K562 (cell line): ENCODE data around the gene SCYL1. TPM values are rescaled to one million over a fixed set of nuclear protein-coding genes. Genes with fewer than 3 reads are reported as not detected.

Experiments
- ARID3B ChIP-seq: fragments of 250-450 bp; sonication (Bioruptor Pico); IDR thresholded peaks from 2 replicates; pipeline ENCODE4 v1.4.0; 2020; ENCODE audit warnings: borderline replicate concordance
- CAMTA2 ChIP-seq: fragments of 250-450 bp; sonication (Bioruptor Pico); conservative IDR thresholded peaks from 2 replicates; pipeline ENCODE4 v1.5.1; 2022
- CSDE1 ChIP-seq, 2 experiments: fragments of 450-650 bp; IDR thresholded peaks; 2 replicates each; pipeline ENCODE4 v1.6.1; 2016; ENCODE audit warnings: mild to moderate bottlenecking in 1 of 2
- GTF2E2 ChIP-seq: fragments of 200-800 bp; sonication (Bioruptor generic); IDR thresholded peaks from 2 replicates; pipeline ENCODE4 v1.6.1; 2016; ENCODE audit warnings: missing genetic modification characterization, missing compliant biosample characterization
- HNRNPLL ChIP-seq: fragments of 200-400 bp; formaldehyde crosslinking; IDR thresholded peaks from 2 replicates; pipeline ENCODE4 v1.6.1; 2017; ENCODE audit warnings: low read length, low read depth, mild to moderate bottlenecking; ENCODE audit not compliant: poor library complexity, severe bottlenecking
- MCM3 ChIP-seq: fragments of 450-650 bp; IDR thresholded peaks from 2 replicates; pipeline ENCODE4 v1.6.1; 2016
- NR4A1 ChIP-seq, 2 experiments: fragments of 250-450 bp in 1 of 2; fragments of 450-650 bp in 1 of 2; sonication (Bioruptor Pico) in 1 of 2; IDR thresholded peaks; 2 replicates each; pipeline versions ENCODE4 v1.4.0 to v1.6.1; 2016 to 2020; ENCODE audit warnings: mild to moderate bottlenecking in 2 of 2, missing compliant biosample characterization in 1 of 2, missing genetic modification characterization in 1 of 2, moderate library complexity in 1 of 2
- PREB ChIP-seq: sonication (generic); formaldehyde crosslinking; IDR thresholded peaks from 2 replicates; pipeline ENCODE4 v1.8.1; 2023; ENCODE audit warnings: mild to moderate bottlenecking, missing genetic modification reagents
- SETDB1 ChIP-seq: IDR thresholded peaks from one replicate; pipeline ENCODE4 v1.6.1; 2012; ENCODE audit warnings: low read length, control low read depth, inconsistent platforms
- TFAM ChIP-seq: fragments of 250-450 bp; sonication (Bioruptor Pico); conservative IDR thresholded peaks from 2 replicates; pipeline ENCODE4 v1.5.0; 2021; ENCODE audit warnings: mild to moderate bottlenecking, moderate library complexity
- ZBTB17 ChIP-seq: fragments of 450-650 bp; formaldehyde crosslinking; IDR thresholded peaks from 2 replicates; pipeline ENCODE4 v1.4.0; 2020; ENCODE audit warnings: mild to moderate bottlenecking
- ZNF263 ChIP-seq: sonication (generic); formaldehyde crosslinking; IDR thresholded peaks from 2 replicates; pipeline ENCODE4 v1.8.0; 2022; ENCODE audit warnings: mild to moderate bottlenecking, missing genetic modification reagents, borderline replicate concordance
- ZNF318 ChIP-seq, 2 experiments: fragments of 450-650 bp; IDR thresholded peaks; 2 replicates each; pipeline ENCODE4 v1.6.1; 2016; ENCODE audit warnings: mild to moderate bottlenecking in 2 of 2, borderline replicate concordance in 1 of 2, low read depth in 1 of 2, moderate library complexity in 1 of 2
- ZNF830 ChIP-seq: fragments of 250-450 bp; sonication (Bioruptor Pico); IDR thresholded peaks from 2 replicates; pipeline ENCODE4 v1.5.0; 2021; ENCODE audit warnings: mild to moderate bottlenecking
- polyA plus RNA-seq, 8 experiments: library from polyadenylated mRNA; depleted of rRNA in 4 of 8; stranded (reverse) in 5 of 8; unstranded in 3 of 8; fragments of >200 nt; fragmentation: Nextera tagmentation in 2 of 8; fragmentation: Illumina TruSeq in 1 of 8; extraction: Ambion mirVana in 2 of 8; extraction: Trizol in 1 of 8; gene quantifications; 2 replicates each; pipeline versions ENCODE4 v1.2.1 to v1.2.3, GENCODE V29; 2011 to 2014; ENCODE audit warnings: inconsistent platforms in 1 of 8, missing spikeins in 1 of 8
- total RNA-seq, 7 experiments: library from RNA; depleted of rRNA in 6 of 7; stranded (reverse); fragments of >200 nt in 6 of 7; fragmentation: Illumina TruSeq in 2 of 7; extraction: Trizol in 2 of 7; gene quantifications; 2 replicates each; pipeline versions ENCODE4 v1.2.1 to v1.2.3, GENCODE V29; 2011 to 2021; ENCODE audit warnings: low replicate concordance in 1 of 7

SCYL1 gene
- total and polyA plus RNA-seq, 9 of the 15 experiments (the other 6 are each of a cell fraction or from before 2014, with no cell fraction given): 1.9 to 145 (median 57.6) TPM

GRCh38 chr11:65500387-65501185 lies 24.3 kb upstream of the SCYL1 start (continued):
- TF ChIP-seq ZNF263 (CRISPR knock-in tag) (peak; percentile 22; the same call in 1 of the 2 replicates), CAMTA2 (CRISPR knock-in tag) (0 out of 2 replicates have a peak, but pooled peaks have one; percentile 6), ZNF318 (IDR thresholded peaks at IDR 0.05; ENCODE audit: borderline replicate concordance in 1 of 2, low read depth in 1 of 2) (no peak; a peak in 1 of 4 replicates), PREB (CRISPR knock-in tag) (0 out of 2 replicates have a peak, but pooled peaks have one; percentile 79), SETDB1 (no peak), HNRNPLL (peak; percentile 29), ARID3B (no peak), TFAM (CRISPR knock-in tag) (no peak), GTF2E2 (tag) (no peak), ZNF830 (CRISPR knock-in tag) (peak; percentile 87; the same call in 1 of the 2 replicates), NR4A1 (CRISPR knock-in tag; IDR thresholded peaks at IDR 0.05) (peak; percentile 87; the same call in 1 of the 2 replicates), NR4A1 (tag; IDR thresholded peaks at IDR 0.05) (no peak), ZBTB17 (CRISPR knock-in tag) (0 out of 2 replicates have a peak, but pooled peaks have one; percentile 62), CSDE1 (IDR thresholded peaks at IDR 0.05) (peak in 1 of 2 experiments; percentile 41; a peak in 1 of 4 replicates), MCM3 (no peak)
